G401.6 (cell line): Measurements from ENCODE around the gene SLC12A7.

Experiments
- FAIRE-seq: peaks from 2 replicates; lab custom pipeline; 2012; peaks lifted over from hg19 to GRCh38; lab: Jason Lieb, UNC

The SLC12A7 gene

DNA sequence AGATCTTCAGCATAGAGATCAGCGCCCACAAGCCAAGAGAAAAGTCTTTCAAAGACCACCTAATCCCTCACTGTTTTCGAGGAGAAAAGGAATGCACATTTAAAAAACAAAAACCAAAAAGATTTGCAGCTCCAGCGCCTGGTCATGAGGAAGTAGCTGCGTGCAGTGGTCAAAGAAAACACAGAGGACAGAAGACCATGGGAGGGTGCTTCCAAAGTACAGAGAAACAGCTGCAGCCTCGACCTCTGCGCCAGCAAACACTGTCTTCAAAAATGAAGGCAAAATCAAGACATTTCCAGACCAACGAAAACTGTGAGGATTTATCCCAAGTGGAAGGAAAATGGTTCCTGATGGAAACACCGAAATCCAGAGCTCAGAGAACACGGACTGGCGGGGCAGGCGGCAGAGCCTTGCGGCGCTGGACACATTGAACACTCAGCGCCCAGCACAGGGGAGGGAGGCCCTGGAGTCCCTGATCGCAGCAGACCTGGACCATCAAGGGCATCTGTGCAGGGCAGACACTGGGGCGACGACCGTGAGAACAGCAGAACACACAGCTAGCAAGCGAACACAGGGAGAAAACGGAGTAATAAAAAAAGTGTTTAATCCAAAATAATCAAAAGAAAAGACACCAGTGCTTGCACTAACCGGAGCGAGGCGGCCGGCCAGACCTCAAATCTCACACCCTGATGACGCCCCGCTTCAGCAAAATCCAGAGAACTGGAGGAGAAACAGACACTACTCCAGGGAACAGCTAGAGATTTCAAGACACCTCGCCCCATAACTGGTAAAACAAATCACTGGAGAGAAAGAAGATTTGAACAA lies 12.6 kb upstream of the SLC12A7 start:
- no peak for FAIRE-seq

DNA sequence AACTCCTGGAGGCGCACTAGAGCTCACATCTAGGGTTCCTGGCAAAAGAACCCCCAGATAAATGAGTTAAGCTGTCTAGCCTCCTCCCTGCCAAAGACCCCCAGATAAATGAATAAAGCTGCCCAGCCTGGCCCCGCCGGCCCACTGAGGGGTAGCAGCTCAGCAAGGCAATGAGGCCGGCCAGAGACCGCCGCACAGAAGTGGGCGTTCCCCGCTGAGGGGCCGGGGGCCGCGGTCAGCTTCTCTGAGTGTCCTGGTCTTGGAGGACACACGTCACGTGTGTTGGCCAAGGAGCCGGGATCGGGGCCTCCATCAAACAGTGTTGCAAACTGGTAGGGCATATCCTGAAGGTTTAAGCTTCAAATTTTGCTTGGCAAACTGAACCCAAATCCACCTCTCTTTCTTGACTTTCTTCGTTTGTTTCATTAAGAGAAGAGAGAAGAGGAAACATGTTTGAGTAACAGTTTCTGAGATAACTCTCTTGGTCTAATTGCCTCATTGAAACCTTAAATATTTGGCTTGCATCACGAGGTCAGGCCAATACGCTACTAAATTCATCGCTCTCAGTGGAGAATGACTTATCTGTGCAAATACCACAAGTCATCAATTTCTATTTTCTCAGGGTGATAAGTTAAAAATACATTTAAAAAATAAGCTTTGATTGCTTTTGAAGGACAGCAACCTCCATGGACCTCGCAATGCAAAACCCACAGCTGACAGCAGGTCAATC lies 11.7 kb upstream of the SLC12A7 start:
- no peak for FAIRE-seq

DNA sequence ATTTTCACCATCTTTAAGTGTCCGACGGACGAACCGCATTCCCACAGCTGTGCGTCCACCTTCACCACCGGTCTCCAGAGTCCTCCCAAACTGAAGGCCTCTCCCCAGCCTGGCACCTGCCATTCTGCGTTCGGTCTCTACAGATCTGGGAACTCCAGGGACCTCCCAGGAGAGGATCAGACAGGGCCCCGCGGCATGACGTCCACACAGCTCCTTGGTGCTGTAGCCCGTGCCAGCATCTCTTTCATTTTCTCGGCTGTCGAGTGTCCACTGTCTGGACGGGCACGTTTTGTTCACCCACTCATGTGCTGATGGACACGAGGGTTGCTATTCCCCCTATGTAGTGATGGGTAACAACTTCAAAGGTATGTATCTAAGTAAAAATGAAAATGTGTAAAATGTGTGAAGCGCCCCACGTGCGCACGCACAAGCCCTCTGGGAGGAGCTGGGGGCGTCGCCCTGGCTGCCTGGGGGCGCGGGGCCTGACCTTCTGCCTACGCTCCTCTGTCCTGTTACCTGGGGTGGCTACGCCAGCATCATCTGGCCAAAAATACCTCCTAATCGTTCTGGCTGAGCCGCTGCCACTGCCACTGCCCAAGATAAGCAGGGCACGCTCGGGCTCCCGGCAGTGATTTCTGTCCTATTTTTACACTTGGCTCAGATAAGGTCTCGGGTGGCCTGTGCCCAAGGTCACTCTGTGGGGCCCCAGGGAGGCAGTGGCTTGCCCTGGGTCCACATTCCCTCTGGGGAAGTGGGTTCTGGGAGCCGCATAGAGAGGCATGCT lies 10.8 kb upstream of the SLC12A7 start:
- FAIRE-seq, result no peak

DNA sequence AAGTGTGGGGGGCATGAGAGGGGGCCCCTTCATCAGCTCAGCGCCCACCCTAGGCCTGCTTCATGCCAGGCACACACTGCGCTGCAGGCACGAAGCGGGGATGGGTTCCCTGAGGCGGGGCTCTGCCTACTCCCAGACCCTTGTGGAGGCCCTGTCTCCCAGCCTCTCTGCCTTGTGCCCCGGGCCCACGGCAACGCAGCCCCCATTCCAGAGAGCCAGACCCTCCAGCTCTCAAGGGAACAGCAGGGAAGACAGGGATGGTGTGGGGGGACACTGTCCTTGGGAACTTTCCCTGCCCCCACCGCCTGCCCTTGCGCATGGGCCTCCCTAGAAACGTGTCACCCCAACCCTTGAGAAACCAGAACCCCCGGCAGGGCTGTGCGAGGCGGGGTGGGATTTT lies 10.0 kb upstream of the SLC12A7 start:
- FAIRE-seq, result no peak

DNA sequence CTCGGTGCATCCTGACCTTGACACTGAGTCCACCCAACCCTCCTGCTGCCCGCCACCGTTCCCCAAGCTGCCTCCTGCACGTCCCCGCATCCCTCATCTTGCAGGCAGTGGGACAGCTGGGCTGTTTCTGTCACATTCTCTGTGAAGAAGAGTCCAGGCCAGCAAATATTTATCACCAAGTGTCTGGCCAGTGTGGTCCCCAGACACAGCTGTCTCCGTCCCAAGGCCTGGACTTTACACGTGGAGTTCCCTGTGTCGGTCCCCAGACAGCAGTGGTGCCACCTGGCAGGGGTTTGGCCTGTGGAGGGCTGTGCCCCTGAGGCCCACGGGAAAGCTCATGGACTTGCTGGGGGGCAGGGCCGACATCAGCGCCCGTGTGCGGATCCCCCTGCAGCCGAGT lies 9.2 kb upstream of the SLC12A7 start:
- FAIRE-seq, result no peak

DNA sequence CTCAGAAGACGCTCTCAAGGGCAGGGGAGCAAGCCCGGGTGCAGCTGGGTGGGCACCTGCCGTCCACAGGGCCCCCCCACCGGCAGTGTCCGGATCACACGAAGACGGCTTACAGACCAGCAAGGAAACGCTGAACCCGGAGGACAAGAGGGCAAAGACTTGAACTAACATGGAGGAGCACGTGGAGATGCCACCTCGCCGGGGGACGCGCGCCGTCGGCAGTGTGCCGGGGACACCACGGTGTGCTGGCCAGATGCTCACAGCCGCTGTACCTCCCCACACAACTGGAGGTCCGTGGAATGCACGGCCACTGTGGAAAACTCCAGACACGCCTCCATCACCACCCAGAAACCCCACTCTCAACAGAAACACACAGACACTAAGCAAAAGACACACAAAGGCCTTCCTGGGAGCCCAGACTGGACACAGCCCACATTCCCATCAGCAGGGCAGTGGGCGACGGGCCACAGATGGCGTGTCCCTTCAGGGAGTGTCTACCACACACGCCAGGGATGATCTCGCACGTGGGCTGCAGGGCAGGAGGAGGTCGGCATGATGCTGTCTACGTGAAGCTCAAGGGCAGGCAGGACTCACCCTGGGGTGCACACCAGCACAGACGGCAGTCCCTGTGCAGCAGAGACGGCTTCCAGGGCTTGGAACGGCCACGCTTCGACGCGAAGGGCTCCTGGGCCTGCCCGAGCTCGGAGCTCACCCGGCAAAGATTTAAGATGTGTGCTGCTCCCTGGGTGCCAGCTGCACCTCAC lies 8.6 kb upstream of the SLC12A7 start:
- no peak for FAIRE-seq

DNA sequence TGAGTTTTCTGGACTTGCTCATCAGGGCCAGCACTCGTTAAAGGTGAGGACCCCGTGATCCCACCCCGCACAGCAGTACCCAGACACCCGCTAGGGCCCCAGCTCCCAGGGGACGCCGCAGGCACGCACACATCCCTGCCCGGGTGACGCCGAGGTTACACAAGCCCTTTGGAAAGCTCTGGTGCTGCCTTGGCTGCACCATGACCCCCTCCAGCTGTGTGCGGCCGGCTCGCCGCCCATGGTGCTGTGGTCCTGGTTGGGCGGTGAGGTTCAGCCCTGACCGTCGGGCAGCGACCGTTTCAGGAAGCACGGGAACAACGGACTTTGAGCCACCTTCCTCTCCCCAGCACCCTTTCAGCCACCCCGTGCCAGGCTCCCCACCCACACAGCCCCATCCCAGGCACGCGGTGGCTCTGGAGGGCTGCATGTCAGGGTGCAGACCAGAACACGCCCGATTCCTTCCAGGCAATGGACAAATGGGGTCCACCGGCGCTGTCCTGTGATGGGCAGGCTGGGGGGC lies 7.5 kb upstream of the SLC12A7 start:
- no peak for FAIRE-seq

DNA sequence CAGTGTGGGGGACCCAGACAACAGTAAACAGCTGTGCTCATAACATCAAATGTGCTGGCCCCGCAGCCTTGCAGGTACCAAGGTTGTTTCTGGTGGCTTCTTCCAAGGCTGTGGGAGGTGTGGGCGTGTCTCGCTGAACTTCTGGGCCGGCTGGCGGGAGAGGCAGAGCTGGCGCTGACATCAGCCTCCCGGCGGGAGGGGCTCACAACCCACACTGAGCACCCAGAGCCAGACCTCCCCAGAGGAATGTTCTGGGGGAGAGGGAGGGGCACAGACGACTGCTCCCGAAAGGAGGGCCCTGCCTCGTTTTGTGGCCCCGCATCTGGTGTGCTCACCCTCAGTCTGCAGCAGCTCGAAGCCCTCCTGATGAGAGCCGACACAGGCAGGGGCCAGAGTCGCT lies 6.9 kb upstream of the SLC12A7 start:
- no peak for FAIRE-seq

DNA sequence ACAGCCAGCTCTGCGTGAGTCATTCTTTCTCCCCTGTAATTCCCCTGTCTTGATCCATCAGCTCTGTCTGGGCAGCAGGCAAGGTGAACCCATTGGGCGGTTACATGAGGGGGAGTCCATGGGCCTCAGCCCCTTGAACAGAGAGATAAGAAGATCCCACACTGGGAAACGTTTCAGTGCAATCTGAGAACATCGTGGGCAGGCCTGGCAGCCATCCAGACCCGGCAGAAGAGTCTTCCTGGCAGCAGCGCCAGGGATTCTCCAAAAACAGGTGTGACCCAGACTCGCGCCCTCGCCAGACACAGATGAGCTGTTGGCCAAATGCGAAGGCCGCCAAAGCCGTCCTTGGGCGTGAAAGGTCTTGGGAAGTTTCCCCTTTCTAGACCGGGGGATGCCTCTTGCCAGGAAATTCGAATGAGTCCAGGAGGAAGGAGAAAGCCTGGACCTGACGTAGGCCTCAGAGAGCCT lies 6.4 kb upstream of the SLC12A7 start:
- FAIRE-seq, result no peak

DNA sequence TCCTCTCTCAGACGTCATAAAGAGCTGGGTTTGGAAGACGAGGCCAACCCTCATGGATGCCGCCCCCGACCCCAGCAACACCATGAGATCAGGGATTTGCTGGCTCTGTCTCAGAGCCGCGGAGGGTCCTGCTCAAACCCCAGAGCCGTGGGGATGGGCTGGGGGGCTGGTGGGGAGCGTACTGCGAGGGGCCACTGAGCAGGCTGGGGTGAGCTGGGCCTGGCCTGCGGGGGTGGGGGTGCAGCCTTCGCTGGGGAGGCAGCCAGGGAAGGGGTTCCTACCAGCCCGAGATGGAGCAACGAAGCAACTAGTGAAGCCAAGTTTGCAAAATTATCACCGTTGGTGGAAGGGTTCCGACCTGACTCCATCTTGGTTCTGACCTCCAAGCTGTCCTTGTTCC lies 5.1 kb upstream of the SLC12A7 start:
- FAIRE-seq, result no peak

DNA sequence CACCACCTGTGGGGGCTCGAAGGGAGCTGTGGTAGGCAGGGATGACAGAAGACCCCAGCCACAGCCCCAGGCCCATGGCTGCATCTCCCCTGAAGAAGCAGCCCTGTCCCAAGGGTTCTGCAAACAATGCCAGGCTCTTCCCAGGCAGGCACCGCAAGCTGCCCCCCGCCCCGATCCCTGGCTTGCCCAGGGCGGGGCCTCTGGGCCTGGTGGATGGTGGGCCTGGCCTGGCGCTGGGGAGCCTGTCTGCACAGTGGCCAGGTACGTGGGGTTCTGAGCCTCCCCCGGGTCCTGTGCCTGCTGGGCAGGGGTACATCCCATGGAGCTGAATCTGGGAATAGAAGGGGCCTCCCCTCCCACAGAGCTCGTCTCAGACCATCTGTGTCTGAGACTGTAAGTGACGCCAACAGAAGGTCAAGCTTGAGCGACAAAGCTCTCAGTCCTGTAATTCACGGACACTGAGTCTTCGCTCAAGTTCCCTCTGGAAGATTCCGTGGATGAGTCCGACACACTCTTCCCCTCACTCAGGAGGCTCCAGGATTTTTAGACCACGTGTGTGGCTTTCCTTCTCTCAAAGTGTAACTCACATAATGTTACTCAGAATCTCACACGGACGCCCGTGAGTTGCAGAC lies 4.4 kb upstream of the SLC12A7 start:
- FAIRE-seq, result no peak

DNA sequence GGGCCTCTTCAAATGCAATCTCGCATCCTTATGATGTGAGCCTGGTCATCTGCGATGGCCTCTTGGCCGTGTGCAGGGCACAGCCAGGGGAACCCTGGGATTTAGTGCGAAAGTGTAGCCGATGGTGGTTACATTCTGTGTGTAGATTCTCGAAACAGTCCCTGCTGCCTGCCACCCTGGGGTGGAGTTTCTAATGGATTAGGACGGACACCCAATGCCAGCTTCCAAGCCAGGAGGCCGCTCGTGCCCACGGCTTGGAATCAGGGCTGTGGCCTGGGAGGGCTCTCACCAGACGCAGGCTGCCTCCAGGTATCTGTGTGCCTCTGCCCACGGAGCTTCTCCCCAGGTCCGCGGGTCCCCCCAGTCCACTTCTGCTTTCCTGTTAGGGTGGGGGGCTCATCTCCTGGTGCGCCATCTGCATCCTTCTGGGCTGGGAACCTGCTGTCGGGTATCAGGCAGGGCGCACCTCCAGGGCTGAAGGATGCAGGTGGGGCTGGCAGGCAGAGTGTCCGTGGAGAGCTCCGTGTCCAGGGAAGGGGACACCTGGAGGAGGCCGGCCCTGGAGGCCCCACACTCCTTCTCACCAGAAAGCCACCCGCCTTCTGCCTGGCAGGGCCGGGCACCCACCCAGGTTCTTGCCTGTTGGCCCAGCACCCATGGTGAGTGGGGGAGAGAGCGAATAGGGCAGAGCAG lies 3.4 kb upstream of the SLC12A7 start:
- FAIRE-seq, result no peak

DNA sequence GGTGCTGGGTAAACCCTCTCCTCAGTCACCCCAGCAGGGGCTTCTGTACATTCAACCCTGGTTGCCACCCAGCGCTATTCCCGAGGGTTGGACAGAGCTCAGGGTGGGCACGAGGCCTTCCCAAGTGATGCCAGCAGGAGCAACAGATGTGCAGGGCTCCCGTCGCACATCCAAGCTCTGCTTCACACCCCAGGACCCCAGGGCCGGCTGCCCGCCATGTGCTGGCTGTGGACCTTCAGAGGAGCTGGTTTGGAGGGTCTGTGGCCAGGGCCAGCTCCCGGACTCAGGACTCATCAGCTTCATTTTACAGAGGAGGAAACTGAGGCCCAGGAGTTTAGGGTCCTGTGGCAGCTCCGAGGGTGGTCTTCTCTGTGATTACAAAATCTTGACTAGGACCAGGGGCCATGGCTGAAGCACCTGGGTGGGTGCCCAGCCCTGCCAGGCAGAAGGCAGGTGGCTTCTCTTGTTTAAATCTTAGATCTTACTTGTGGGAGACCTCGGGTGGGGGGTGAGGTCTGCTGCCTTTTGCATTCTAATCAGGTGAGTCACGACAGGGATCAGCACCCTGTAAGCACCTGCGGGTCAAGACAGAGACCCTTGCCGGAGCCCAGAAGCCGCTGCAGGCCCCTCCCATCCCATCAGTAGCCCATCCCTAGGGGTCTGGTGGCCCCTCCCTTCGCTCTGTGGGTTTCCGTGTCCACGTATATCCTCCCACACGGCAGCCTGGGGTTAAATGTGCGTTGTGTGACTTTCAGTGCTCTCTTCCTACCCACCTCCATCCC lies 2.1 kb upstream of the SLC12A7 start:
- FAIRE-seq, result no peak

DNA sequence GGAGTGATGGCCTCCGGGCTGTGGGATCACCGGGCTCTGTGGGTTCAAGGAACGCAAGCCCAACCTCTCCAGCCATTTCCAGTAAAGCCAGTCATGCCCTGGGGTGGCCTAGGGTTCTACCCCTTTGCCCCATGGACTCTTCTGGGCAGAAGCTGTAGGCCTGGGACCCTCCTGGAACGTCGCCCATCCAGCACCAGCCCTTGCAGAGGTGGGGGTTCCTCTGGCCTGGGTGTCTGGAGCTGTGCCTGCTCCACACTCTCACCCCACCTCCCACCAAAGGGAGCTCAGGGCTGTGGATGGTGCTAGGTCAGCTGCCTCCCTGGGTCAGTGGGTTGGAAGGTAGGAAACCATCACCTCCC lies 1.4 kb upstream of the SLC12A7 start:
- no peak for FAIRE-seq

DNA sequence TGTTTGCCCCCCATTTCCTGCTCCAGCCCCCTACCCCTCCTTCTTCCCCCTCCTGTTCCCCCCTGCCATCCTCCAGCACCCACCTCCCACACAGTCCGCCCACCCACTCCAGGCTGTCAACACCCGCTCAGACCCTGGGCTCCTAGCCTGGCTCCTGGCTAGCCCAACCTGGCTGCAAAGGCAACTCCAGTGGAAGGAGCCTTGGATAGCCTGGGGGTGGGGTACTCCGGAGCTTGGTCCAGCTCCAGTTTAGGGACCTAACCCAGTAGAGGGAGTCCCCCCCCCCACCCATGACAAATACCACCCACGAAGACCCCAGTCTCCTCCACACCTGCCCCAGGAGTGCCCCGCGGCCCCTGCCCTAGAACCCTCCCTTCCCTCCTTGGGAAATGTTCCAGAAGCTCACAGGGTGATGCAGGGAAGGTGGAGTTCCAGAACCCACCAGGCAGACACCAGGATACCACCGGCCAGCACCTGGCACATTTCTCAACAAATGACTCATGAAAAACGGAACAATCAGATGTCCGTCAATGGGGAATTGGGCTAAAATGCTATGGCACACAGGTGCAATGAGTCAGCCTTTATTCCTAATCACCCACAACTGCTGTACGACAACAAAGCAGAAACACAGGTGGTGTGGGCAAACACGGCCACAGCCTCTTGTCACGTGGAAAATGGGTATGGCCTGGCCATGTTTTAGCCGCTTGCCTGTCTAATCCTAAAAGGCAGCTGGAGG lies 901 bp upstream of the SLC12A7 start:
- FAIRE-seq, result no peak

DNA sequence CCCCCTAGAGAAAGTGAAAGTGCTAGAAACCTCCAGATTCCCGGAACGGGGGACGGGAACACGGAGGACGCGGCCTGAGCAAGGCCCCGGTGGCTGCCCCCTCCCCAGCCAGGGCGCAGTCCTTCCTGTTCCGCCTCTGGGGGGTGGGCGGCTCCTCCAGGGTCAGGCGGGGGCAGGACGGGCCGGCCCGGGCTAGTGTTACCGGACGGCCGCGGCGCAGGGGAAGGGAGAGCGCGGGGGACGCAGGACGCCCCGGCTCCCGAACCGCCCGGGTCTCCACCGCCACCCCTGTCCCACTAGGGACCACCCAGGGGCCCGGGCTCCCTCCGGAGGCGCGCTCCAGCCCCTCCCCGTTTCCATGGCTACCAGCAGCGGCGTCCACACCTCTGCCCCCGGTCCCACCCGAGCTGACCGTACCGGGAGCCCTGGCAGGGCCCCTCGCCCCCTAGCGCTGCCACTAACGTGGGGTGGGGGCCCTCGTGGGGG lies 579 bp downstream of the SLC12A7 start:
- FAIRE-seq, result no peak

DNA sequence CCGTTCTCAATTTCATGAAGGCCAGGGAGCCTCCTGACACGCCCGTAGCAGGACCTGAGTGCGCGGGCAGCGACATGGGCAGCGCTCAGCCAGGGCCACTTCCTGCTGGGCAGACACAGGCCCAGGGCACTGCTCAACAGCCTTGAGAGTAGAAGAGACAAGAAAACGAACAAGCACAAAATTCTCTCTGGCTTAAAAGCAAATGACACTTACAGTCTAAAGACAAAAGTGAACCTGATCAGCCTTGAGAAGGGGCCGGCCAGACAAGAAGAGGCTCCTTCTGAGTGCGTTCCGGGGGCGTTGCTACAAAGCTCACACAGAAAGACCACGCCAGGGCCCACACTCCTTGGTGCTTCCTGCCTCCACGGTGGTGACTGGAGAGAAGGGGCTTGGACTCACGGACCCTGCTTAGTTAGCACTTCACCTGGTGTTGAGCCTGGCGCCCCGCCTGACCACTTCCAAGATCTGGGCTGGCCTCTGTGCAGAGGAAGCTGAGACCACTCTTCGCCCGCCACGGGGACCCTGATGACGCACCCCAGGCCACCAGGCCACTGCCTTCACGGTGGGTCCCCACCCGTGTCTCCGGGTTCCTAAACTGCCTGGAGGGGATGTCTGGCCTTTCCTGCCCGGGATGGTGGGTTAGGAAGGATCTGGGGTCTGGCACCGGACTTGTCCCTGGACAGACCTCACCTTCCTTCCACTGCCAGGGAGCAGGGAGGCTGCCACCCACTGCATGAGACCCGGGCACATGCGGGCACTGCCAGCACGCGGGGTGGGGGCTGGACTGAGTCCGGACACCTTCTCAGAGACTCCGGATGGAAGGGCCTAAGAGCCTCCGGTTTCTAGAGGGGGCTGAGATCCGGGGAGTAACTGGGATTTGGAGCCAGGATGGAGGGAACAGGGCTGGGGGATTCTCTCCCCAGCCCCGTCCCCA lies 1.3 kb downstream of the SLC12A7 start:
- no peak for FAIRE-seq
